PC-3 (cell line): ENCODE data around the gene CPT1C. TPM values are rescaled to one million over a fixed set of nuclear protein-coding genes. Genes with fewer than 3 reads are reported as not detected.

ENCODE experiments used
- ATAC-seq: fragments of 200-7000 bp; cut with Tn5 transposase; 2 replicates; pipeline ENCODE4 v1.9.1; 2020; ENCODE audit warnings: mild to moderate bottlenecking, moderate library complexity
- BruUV-seq: library from RNA; stranded (reverse); fragments of 400-500 nt; replicated peaks from 2 replicates; lab custom pipeline; 2021; lab: Mats Ljungman, UMichigan
- CTCF ChIA-PET: fragments of 300-600 bp; sonication (Branson Sonifier 250); formaldehyde crosslinking; loops from one replicate; lab custom pipeline; 2022; ENCODE audit warnings: antibody characterized with exemption; lab: Charles Lee
- POLR2A ChIA-PET: fragments of 300-600 bp; sonication (Branson Sonifier 250); formaldehyde crosslinking; loops from one replicate; lab custom pipeline; 2022; ENCODE audit warnings: antibody characterized with exemption; ENCODE audit not compliant: unreplicated experiment; lab: Charles Lee
- DNase-seq: peaks from one replicate; pipeline ENCODE4 v3.0.0-alpha.2; 2015
- H2AFZ ChIP-seq: fragments of 300-600 bp; sonication (generic); 2 replicates; pipeline ENCODE4 v1.6.0; 2016; ENCODE audit warnings: antibody characterized with exemption, low read length
- H3F3A ChIP-seq: fragments of 300-600 bp; sonication (generic); one replicate; pipeline ENCODE4 v1.6.0; 2017; ENCODE audit warnings: antibody characterized with exemption, low read length, control low read depth, mild to moderate bottlenecking; ENCODE audit not compliant: unreplicated experiment
- H3K27ac ChIP-seq: fragments of 300-600 bp; sonication (generic); 2 replicates; pipeline ENCODE4 v1.5.1; 2016; ENCODE audit warnings: mild to moderate bottlenecking, low read length
- H3K27me3 ChIP-seq: fragments of 300-600 bp; sonication (generic); 2 replicates; pipeline ENCODE4 v1.6.1; 2016; ENCODE audit warnings: low read length, mixed read lengths
- H3K36me3 ChIP-seq: fragments of 300-600 bp; sonication (generic); 2 replicates; pipeline ENCODE4 v1.6.1; 2016; ENCODE audit warnings: low read depth, mixed run types, low read length, mixed read lengths
- H3K4me1 ChIP-seq: fragments of 300-600 bp; sonication (generic); 2 replicates; pipeline ENCODE4 v1.5.1; 2016; ENCODE audit warnings: low read length; ENCODE audit not compliant: insufficient read depth
- H3K4me2 ChIP-seq: fragments of 300-600 bp; sonication (generic); 2 replicates; pipeline ENCODE4 v1.6.0; 2016; ENCODE audit warnings: low read length
- H3K4me3 ChIP-seq: fragments of 300-600 bp; sonication (generic); 2 replicates; pipeline ENCODE4 v1.5.1; 2016; ENCODE audit warnings: mild to moderate bottlenecking, low read length, mixed read lengths
- H3K79me2 ChIP-seq: fragments of 300-600 bp; sonication (generic); 2 replicates; pipeline ENCODE4 v1.6.1; 2017; ENCODE audit warnings: low read length, mixed read lengths
- H3K9ac ChIP-seq: fragments of 300-600 bp; sonication (generic); 2 replicates; pipeline ENCODE4 v1.6.0; 2016; ENCODE audit warnings: mild to moderate bottlenecking, low read length
- H3K9me2 ChIP-seq: fragments of 300-600 bp; sonication (generic); replicated peaks from 2 replicates; pipeline ENCODE4 v1.6.1; 2016; ENCODE audit warnings: mixed run types, low read length, mixed read lengths
- H3K9me3 ChIP-seq: fragments of 300-600 bp; sonication (generic); 2 replicates; pipeline ENCODE4 v1.6.1; 2016; ENCODE audit warnings: low read length, mixed read lengths
- H4K20me1 ChIP-seq: fragments of 300-600 bp; sonication (generic); 2 replicates; pipeline ENCODE4 v1.6.1; 2016; ENCODE audit warnings: low read length, mixed read lengths
- EZH2 ChIP-seq: fragments of 300-600 bp; sonication (generic); IDR thresholded peaks from one replicate; pipeline ENCODE4 v1.6.1; 2017; ENCODE audit warnings: antibody characterized with exemption, mild to moderate bottlenecking, low read length; ENCODE audit not compliant: unreplicated experiment
- EZH2phosphoT487 ChIP-seq: fragments of 300-600 bp; sonication (generic); IDR thresholded peaks from 2 replicates; pipeline ENCODE4 v1.6.1; 2018; ENCODE audit warnings: mild to moderate bottlenecking, antibody characterized with exemption, low read length, borderline replicate concordance
- intact Hi-C: fragments of 100-400 bp; cut with micrococcal nuclease; formaldehyde crosslinking; loops from 2 replicates; pipeline ENCODE4 v1.9.0; 2023
- total RNA-seq: library from RNA; depleted of rRNA; stranded (reverse); fragments of >200 nt; gene quantifications from 2 replicates; pipeline ENCODE4 v1.2.3, GENCODE V29; 2014
- TF ChIP-seq, protein P1 (sequence below): fragments of 300-600 bp; sonication (generic); conservative IDR thresholded peaks from 2 replicates; pipeline ENCODE4 v1.5.1; 2017; ENCODE audit warnings: antibody characterized with exemption, low read depth, mild to moderate bottlenecking, low read length

CPT1C gene
- total RNA-seq, 1 experiment from 2014 or later: 11.5 TPM

GRCh38 chr19:49645995-49646394 is 44.9 kb upstream of the CPT1C start:
- Histone ChIP-seq H3K9me3 (no peaks in the 10 kb centered on the region), H3K27me3 (no peaks in the 10 kb centered on the region), H3K4me1 (peaks cover 25% of the 10 kb centered on the region), H3K27ac (no peak overlapping the region), H3K9me2 (no peaks in the 10 kb centered on the region), H3K4me2 (no peak overlapping the region), H2AFZ (no peak overlapping the region), H3K36me3 (peaks cover 21% of the 10 kb centered on the region; the same call in 1 of the 2 replicates), H3K79me2 (peaks cover 83% of the 10 kb centered on the region), H3K4me3 (no peak overlapping the region), H3K9ac (no peak overlapping the region), H3F3A (peaks cover 2% of the 10 kb centered on the region), H4K20me1 (no peaks in the 10 kb centered on the region)
- no peak for DNase-seq
- ChIA-PET POLR2A (no interaction called here), CTCF (no interaction called here)
- no peak for ATAC-seq
- intact Hi-C loops: no loop called here
- no TSS peak for BruUV-seq
- no peak for TF ChIP-seq EZH2phosphoT487
- TF ChIP-seq EZH2: no peak
- TF ChIP-seq, protein P1, sequence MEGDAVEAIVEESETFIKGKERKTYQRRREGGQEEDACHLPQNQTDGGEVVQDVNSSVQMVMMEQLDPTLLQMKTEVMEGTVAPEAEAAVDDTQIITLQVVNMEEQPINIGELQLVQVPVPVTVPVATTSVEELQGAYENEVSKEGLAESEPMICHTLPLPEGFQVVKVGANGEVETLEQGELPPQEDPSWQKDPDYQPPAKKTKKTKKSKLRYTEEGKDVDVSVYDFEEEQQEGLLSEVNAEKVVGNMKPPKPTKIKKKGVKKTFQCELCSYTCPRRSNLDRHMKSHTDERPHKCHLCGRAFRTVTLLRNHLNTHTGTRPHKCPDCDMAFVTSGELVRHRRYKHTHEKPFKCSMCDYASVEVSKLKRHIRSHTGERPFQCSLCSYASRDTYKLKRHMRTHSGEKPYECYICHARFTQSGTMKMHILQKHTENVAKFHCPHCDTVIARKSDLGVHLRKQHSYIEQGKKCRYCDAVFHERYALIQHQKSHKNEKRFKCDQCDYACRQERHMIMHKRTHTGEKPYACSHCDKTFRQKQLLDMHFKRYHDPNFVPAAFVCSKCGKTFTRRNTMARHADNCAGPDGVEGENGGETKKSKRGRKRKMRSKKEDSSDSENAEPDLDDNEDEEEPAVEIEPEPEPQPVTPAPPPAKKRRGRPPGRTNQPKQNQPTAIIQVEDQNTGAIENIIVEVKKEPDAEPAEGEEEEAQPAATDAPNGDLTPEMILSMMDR: no peak

DNA sequence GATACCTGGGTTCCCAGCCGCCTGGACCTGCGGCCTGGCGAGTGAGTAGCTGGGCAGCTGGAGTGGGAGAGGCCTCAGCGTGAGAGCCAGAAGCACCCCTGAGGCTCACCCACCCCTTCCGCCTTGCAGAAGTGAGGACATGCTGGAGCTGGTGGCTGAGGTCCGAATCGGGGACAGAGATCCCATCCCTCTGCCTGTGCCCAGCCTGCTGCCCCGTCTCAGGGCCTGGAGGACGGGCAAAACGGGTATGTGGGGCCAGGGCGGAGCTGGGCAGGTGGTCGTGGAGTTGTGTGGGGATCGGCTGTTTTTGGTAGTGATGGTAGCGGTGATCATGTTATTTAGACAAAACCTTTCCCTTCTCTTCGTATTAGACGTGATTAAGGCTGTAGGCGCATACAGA is 44.3 kb upstream of the CPT1C start:
- CTCF ChIA-PET: no interaction called here

More for the DNA sequence above, 44.3 kb upstream of the CPT1C start:
- H3K9me3 ChIP-seq: no peaks in the 10 kb centered on the region
- H3K36me3 ChIP-seq: peaks cover 24% of the 10 kb centered on the region; the same call in 1 of the 2 replicates
- no peak overlapping the region for H3K4me2 ChIP-seq
- DNase-seq (no peak), ATAC-seq (no peak)
- H3K27me3 ChIP-seq: no peaks in the 10 kb centered on the region
- TF ChIP-seq EZH2phosphoT487: no peak
- TF ChIP-seq, protein P1: no peak
- H3K79me2 ChIP-seq: peaks cover 78% of the 10 kb centered on the region
- H2AFZ ChIP-seq: no peak overlapping the region
- no peak overlapping the region for H3K4me3 ChIP-seq
- no peaks in the 10 kb centered on the region for H3K9me2 ChIP-seq
- H3F3A ChIP-seq: no peaks in the 10 kb centered on the region
- BruUV-seq: no TSS peak
- no peak overlapping the region for H3K27ac ChIP-seq
- no peak overlapping the region for H3K9ac ChIP-seq
- intact Hi-C loops: no loop called here
- no peaks in the 10 kb centered on the region for H4K20me1 ChIP-seq
- peaks cover 20% of the 10 kb centered on the region for H3K4me1 ChIP-seq
- POLR2A ChIA-PET: no interaction called here
